Tibial artery (tissue), 4 donors: ENCODE data around the gene FFAR2.

Source experiments
- DNase-seq, 2 donors: peaks; one replicate each; pipeline ENCODE4 v3.0.0-alpha.2; 2019
- H3K27ac ChIP-seq, 2 donors: fragments of 200-600 bp; sonication (generic) in 1 of 2; 1 replicate in 1 of 2; 2 replicates in 1 of 2; pipeline ENCODE4 v1.5.1; 2018 to 2019; ENCODE audit warnings: mild to moderate bottlenecking in 1 of 2
- H3K27me3 ChIP-seq, 2 donors: fragments of 200-600 bp; sonication (generic) in 1 of 2; one replicate each; pipeline versions ENCODE4 v1.5.1 to v1.6.0; 2016 to 2019
- H3K36me3 ChIP-seq, 3 donors: fragments of 200-600 bp; sonication (generic) in 2 of 3; one replicate each; pipeline ENCODE4 v1.5.1; 2016 to 2019; ENCODE audit warnings: mild to moderate bottlenecking in 2 of 3
- H3K4me1 ChIP-seq, 4 donors: fragments of 200-600 bp; sonication (generic) in 2 of 4; 1 replicate in 3 of 4; 2 replicates in 1 of 4; pipeline ENCODE4 v1.5.1; 2016 to 2019
- H3K4me3 ChIP-seq, 2 donors: fragments of 200-600 bp; sonication (generic) in 1 of 2; 1 replicate in 1 of 2; 2 replicates in 1 of 2; pipeline ENCODE4 v1.5.1; 2018 to 2019; ENCODE audit warnings: mild to moderate bottlenecking in 2 of 2
- H3K9me3 ChIP-seq, 3 donors: fragments of 200-600 bp; sonication (generic) in 1 of 3; one replicate each; pipeline ENCODE4 v1.5.1; 2016 to 2019
- intact Hi-C: fragments of 100-400 bp; cut with DNase I; formaldehyde crosslinking; loops from one replicate; pipeline ENCODE4 v1.15.0; 2023; ENCODE audit warnings: low total_unique reads
- TF ChIP-seq, protein P1 (sequence below), 2 experiments: fragments of 200-600 bp in 1 of 2; fragments of 450-650 bp in 1 of 2; IDR thresholded peaks; one replicate each; pipeline ENCODE4 v1.5.1; 2017 to 2019; ENCODE audit warnings: antibody characterized with exemption in 2 of 2, mild to moderate bottlenecking in 1 of 2, moderate library complexity in 1 of 2

The FFAR2 gene

DNA sequence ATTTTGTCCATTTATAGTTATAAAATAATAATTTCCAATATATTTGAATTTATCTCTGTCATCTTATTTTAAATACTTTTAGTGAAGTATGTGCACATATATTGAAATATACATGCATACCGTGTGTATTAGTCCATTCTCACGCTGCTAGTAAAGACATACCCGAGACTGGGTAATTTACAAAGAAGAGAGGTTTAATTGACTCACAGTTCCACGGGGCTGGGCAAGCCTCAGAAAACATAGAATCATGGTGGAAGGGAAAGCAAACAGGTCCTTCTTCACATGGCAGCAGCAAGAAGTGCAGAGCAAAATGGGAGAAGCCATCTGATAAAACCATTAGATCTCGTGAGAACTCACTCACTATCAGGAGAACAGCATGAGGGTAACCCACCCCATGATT lies 37.6 kb upstream of the FFAR2 start:
- intact Hi-C loops: no loop called here
- Histone ChIP-seq H3K36me3 (no peaks in the 10 kb centered on the region), H3K4me1 (no peaks in the 10 kb centered on the region)

DNA sequence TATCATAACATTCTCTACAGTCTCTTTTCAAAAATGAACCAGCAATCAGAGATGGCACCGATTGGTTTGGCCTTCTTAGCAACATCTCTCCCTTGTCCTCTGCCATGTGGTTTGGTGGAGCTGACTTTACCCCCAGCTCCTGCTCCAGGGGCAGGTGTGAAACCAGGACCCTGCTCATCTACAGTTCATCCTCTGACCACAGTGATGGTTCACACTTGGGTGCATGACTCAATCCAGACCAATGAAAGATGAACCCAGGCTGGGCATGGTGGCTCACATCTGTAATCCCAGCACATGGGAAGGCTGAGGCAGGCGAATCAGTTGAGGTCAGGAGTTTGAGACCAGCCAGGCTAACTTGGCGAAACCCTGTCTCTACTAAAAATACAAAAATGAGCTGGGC lies 33.6 kb upstream of the FFAR2 start:
- peaks cover 0 to 17% of the 10 kb centered on the region in 2 donors for H3K27me3 ChIP-seq
- intact Hi-C loops: no loop called here
- no peaks in the 10 kb centered on the region for H3K36me3 ChIP-seq
- no peak for DNase-seq
- no peaks in the 10 kb centered on the region for H3K9me3 ChIP-seq
- TF ChIP-seq, protein P1, sequence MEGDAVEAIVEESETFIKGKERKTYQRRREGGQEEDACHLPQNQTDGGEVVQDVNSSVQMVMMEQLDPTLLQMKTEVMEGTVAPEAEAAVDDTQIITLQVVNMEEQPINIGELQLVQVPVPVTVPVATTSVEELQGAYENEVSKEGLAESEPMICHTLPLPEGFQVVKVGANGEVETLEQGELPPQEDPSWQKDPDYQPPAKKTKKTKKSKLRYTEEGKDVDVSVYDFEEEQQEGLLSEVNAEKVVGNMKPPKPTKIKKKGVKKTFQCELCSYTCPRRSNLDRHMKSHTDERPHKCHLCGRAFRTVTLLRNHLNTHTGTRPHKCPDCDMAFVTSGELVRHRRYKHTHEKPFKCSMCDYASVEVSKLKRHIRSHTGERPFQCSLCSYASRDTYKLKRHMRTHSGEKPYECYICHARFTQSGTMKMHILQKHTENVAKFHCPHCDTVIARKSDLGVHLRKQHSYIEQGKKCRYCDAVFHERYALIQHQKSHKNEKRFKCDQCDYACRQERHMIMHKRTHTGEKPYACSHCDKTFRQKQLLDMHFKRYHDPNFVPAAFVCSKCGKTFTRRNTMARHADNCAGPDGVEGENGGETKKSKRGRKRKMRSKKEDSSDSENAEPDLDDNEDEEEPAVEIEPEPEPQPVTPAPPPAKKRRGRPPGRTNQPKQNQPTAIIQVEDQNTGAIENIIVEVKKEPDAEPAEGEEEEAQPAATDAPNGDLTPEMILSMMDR (IDR thresholded peaks at IDR 0.05): no peak
- no peak overlapping the region for H3K4me3 ChIP-seq
- H3K4me1 ChIP-seq: no peaks in the 10 kb centered on the region
- H3K27ac ChIP-seq: no peak overlapping the region

More for the DNA sequence above, 37.6 kb upstream of the FFAR2 start:
- no peak for DNase-seq
- H3K27ac ChIP-seq: no peak overlapping the region
- TF ChIP-seq, protein P1 (IDR thresholded peaks at IDR 0.05): no peak
- H3K27me3 ChIP-seq: peaks cover 0 to 16% of the 10 kb centered on the region in 2 donors
- H3K9me3 ChIP-seq: no peaks in the 10 kb centered on the region
- no peak overlapping the region for H3K4me3 ChIP-seq

DNA sequence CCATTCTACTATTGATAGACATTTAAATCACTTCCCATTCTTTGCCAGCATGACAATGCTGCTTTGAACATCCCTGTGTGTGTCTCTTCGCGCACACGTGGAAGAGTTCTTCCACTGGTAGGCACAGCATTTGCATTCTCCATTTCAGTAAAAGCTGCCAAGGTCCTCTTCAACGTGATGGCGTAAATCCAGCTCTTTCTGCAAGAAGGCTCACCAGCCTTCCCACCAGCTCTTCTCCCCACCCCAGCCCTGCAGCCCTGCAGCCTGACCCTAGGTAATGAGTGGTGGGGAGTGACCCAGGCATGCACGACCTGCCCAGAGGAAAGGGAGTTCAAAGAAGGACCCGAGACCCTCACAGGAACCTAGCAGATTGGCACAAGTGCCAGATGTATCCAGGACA lies 31.7 kb upstream of the FFAR2 start:
- H3K36me3 ChIP-seq: no peaks in the 10 kb centered on the region
- no peak for DNase-seq
- H3K27me3 ChIP-seq: peaks cover 0 to 17% of the 10 kb centered on the region in 2 donors
- H3K9me3 ChIP-seq: no peaks in the 10 kb centered on the region
- H3K4me3 ChIP-seq: no peak overlapping the region
- H3K4me1 ChIP-seq: no peaks in the 10 kb centered on the region
- intact Hi-C loops: no loop called here
- TF ChIP-seq, protein P1 (IDR thresholded peaks at IDR 0.05): no peak
- no peak overlapping the region for H3K27ac ChIP-seq

DNA sequence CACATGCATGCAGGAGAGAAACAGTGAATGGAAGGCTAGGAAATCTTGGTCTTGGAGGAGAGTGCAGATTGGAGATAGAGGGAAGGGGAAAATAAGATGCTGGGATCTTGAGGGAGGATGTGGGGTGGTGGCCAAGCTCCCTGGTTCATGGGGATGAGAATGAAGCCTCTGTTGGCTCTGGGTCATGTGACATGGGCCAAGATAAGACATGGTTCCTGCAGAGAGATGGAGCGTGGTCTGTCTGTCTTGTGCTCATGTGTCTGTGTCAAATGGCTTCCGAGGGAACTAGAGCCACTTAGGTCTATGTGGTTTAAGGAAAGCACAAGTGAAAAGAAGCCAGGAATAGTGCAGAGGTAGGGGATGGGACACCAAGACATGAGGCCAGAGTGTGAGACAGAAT lies 30.8 kb upstream of the FFAR2 start:
- Histone ChIP-seq H3K36me3 (no peaks in the 10 kb centered on the region), H3K27ac (no peak overlapping the region), H3K4me1 (no peaks in the 10 kb centered on the region), H3K27me3 (peaks cover 0 to 17% of the 10 kb centered on the region in 2 donors), H3K9me3 (no peaks in the 10 kb centered on the region), H3K4me3 (no peak overlapping the region)
- TF ChIP-seq, protein P1 (IDR thresholded peaks at IDR 0.05): no peak
- DNase-seq: no peak
- intact Hi-C loops: no loop called here

DNA sequence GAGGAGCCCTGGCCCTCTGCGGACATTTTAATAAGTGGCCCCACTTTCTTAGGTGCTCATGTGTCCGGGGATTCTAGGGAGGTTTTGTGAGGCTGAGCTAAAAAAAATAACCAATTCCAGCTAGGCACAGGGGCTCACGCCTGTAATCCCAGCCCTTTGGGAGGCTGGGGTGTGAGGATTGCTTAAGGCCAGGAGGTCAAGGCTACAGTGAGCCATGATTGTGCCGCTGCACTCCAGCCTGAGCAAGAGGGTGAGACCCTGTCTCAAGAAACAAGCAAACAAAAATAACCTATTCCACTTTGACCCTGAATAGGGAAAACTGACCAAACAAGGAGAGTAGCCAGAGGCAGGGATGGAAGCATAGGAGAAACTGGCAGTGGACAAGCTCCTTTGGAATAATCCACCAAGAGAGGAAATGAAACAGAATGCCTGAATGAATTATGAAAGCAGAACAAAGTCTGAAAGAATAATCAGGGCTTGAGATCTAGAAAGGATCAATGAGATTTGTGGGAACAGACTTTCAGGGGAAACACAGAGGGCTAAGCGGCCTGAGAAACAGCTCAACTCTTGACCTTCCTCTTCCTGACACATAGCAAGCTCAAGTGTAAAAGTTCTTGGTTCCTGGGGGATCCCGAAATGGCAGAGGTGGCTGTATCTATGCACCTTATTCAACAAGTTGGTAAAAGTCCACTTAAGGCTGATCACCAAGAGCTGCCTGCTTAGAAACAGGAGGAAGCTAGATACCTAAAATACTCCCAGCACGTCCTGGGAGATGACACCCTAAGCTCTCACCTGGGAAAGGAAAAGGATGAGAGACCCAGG lies 30.1 kb upstream of the FFAR2 start:
- no peaks in the 10 kb centered on the region for H3K4me1 ChIP-seq
- TF ChIP-seq, protein P1 (IDR thresholded peaks at IDR 0.05): no peak
- DNase-seq: no peak
- H3K36me3 ChIP-seq: no peaks in the 10 kb centered on the region
- H3K4me3 ChIP-seq: no peak overlapping the region
- H3K27ac ChIP-seq: no peak overlapping the region
- H3K9me3 ChIP-seq: no peaks in the 10 kb centered on the region
- peaks cover 0 to 14% of the 10 kb centered on the region in 2 donors for H3K27me3 ChIP-seq
- intact Hi-C loops: no loop called here
